Colonic mucosa (tissue), 4 donors: ENCODE results near the gene UCKL1. TPM values are rescaled to one million over a fixed set of nuclear protein-coding genes. Genes with fewer than 3 reads are reported as not detected.

Source experiments
- DNase-seq: peaks from one replicate; pipeline ENCODE4 v3.0.0-alpha.2; 2020
- H3K27ac ChIP-seq: fragments of 200-600 bp; one replicate; pipeline ENCODE4 v1.8.0; 2021
- H3K27me3 ChIP-seq: fragments of 200-600 bp; one replicate; pipeline ENCODE4 v1.8.0; 2021
- H3K36me3 ChIP-seq: fragments of 200-600 bp; one replicate; pipeline ENCODE4 v1.8.0; 2021
- H3K4me1 ChIP-seq: fragments of 200-600 bp; one replicate; pipeline ENCODE4 v1.8.0; 2021; ENCODE audit warnings: mild to moderate bottlenecking
- H3K4me3 ChIP-seq: fragments of 200-600 bp; one replicate; pipeline ENCODE4 v1.8.0; 2021
- H3K9ac ChIP-seq, 2 donors: one replicate each; pipeline ENCODE4 v1.7.0; 2013; ENCODE audit warnings: control low read depth in 2 of 2, low read depth in 2 of 2, low read length in 2 of 2
- H3K9me3 ChIP-seq: fragments of 200-600 bp; one replicate; pipeline ENCODE4 v1.8.0; 2021
- CTCF ChIP-seq: fragments of 200-600 bp; IDR thresholded peaks from one replicate; pipeline ENCODE4 v1.8.0; 2022; ENCODE audit warnings: antibody characterized with exemption, mild to moderate bottlenecking
- intact Hi-C: fragments of 100-400 bp; cut with DNase I; formaldehyde crosslinking; loops from one replicate; pipeline ENCODE4 v1.14.1; 2022
- total RNA-seq, 2 donors: library from RNA; stranded (reverse); fragmentation: NEBNext Ultra II Directional in 1 of 2; extraction: Animal tissue kit (Norgen Biotek cat#: 25700) in 1 of 2; gene quantifications; one replicate each; pipeline ENCODE4 v1.2.1, GENCODE V29; 2021
- donor health status: healthy.
- donor health status: DM: no; HTN: no; CAD: no.
- donor health status: DM: no; HTN: no; CAD: no.

UCKL1 gene
- total RNA-seq, 2 donors from 2014 or later = 33.6 to 49.5 TPM

- Histone ChIP-seq H3K4me3 (no peak overlapping the region), H3K27me3 (no peaks in the 10 kb centered on the region), H3K9ac (peak overlapping the region; percentile 38 to 50), H3K36me3 (no peaks in the 10 kb centered on the region), H3K27ac (no peak overlapping the region), H3K4me1 (peaks cover 36% of the 10 kb centered on the region), H3K9me3 (no peaks in the 10 kb centered on the region)
- TF ChIP-seq CTCF = no peak
- intact Hi-C loops = no loop called here
- no peak for DNase-seq
Observed at GRCh38 chr20:63953764-63954429, 2.3 kb downstream of the UCKL1 start.

GRCh38 chr20:63952769-63953168 is 3.4 kb downstream of the UCKL1 start:
- DNase-seq = no peak
- Histone ChIP-seq H3K9ac (peak overlapping the region in 1 of 2 donors; percentile 40), H3K4me1 (peaks cover 43% of the 10 kb centered on the region), H3K4me3 (no peak overlapping the region), H3K27ac (no peak overlapping the region), H3K9me3 (no peaks in the 10 kb centered on the region), H3K27me3 (no peaks in the 10 kb centered on the region), H3K36me3 (no peaks in the 10 kb centered on the region)
- intact Hi-C loops = no loop called here
- TF ChIP-seq CTCF = no peak

DNA sequence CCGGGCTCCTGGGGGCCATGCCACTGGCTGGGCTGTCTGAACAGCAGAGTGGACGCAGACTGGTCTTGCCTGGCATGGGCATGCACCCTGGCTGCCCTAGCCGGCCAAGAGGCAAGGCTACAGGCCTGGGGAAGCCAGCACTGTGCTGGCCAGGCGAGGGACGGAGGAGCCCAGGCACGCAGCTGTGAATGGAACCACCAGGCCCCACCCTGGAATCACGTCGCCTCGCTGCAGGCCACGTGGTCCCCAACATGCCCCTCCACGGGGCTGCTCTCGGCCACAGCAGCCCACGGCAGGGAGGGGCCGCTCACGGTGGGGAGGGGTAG is 4.0 kb downstream of the UCKL1 start:
- intact Hi-C loops = no loop called here
- H3K4me3 ChIP-seq = no peak overlapping the region

GRCh38 chr20:63951398-63952209 is 4.6 kb downstream of the UCKL1 start:
- intact Hi-C loops = no loop called here
- no peaks in the 10 kb centered on the region for H3K27me3 ChIP-seq
- DNase-seq = peak; percentile 83
- no peaks in the 10 kb centered on the region for H3K9me3 ChIP-seq
- H3K4me1 ChIP-seq = peaks cover 47% of the 10 kb centered on the region
- no peaks in the 10 kb centered on the region for H3K36me3 ChIP-seq
- H3K27ac ChIP-seq = peak overlapping the region; percentile 32
- H3K9ac ChIP-seq = peak overlapping the region; percentile 33 to 51
- no peak overlapping the region for H3K4me3 ChIP-seq
- no peak for TF ChIP-seq CTCF

More for the DNA sequence above, 4.0 kb downstream of the UCKL1 start:
- Histone ChIP-seq H3K4me1 (peaks cover 47% of the 10 kb centered on the region), H3K9ac (peak overlapping the region; percentile 33 to 40), H3K9me3 (no peaks in the 10 kb centered on the region), H3K27ac (peak overlapping the region; percentile 24), H3K27me3 (no peaks in the 10 kb centered on the region), H3K36me3 (no peaks in the 10 kb centered on the region)
- no peak for DNase-seq
- TF ChIP-seq CTCF = no peak

GRCh38 chr20:63950701-63951397 is 5.4 kb downstream of the UCKL1 start:
- no peaks in the 10 kb centered on the region for H3K9me3 ChIP-seq
- peak overlapping the region; percentile 32 for H3K27ac ChIP-seq
- H3K4me1 ChIP-seq = peaks cover 47% of the 10 kb centered on the region
- intact Hi-C loops = no loop called here
- H3K27me3 ChIP-seq = no peaks in the 10 kb centered on the region
- H3K36me3 ChIP-seq = no peaks in the 10 kb centered on the region
- TF ChIP-seq CTCF = no peak
- H3K4me3 ChIP-seq = no peak overlapping the region
- H3K9ac ChIP-seq = peak overlapping the region in 1 of 2 donors; percentile 51
- DNase-seq = no peak
